NAMALWA (cell line): ENCODE data around the gene FHAD1.
"Not testable (repeated sequence)": the region's sequence is repeated elsewhere in the genome, so short reads cannot be mapped to it uniquely, and the experiment has no call there.

Experiments
- DNase-seq: peaks from one replicate; pipeline ENCODE4 v3.0.0-alpha.2; 2015; ENCODE audit warnings: low spot score

The FHAD1 gene

GRCh38 chr1:15370781-15371520 is 123.9 kb downstream of the FHAD1 start:
- no peak for DNase-seq

GRCh38 chr1:15371610-15372545 is 124.9 kb downstream of the FHAD1 start:
- no peak for DNase-seq

GRCh38 chr1:15378729-15379128 is 131.7 kb downstream of the FHAD1 start:
- no peak for DNase-seq

GRCh38 chr1:15379151-15379550 is 132.1 kb downstream of the FHAD1 start:
- not testable (repeated sequence) for DNase-seq

- DNase-seq = no peak
These were observed 133.8 kb downstream of the FHAD1 start for GRCh38 chr1:15380601-15381508.

GRCh38 chr1:15381805-15382204 is 134.8 kb downstream of the FHAD1 start:
- DNase-seq = no peak

GRCh38 chr1:15382601-15383518 is 135.8 kb downstream of the FHAD1 start:
- no peak for DNase-seq

- DNase-seq = no peak
These were observed 136.8 kb downstream of the FHAD1 start for GRCh38 chr1:15383810-15384209.

- peak; percentile 29 for DNase-seq
These were observed 137.4 kb downstream of the FHAD1 start for GRCh38 chr1:15384301-15384901.

- DNase-seq = no peak
These were observed 138.4 kb downstream of the FHAD1 start for GRCh38 chr1:15385420-15385819.

GRCh38 chr1:15386164-15386749 is 139.2 kb downstream of the FHAD1 start:
- DNase-seq = no peak

- DNase-seq = no peak
These were observed 141.3 kb downstream of the FHAD1 start for GRCh38 chr1:15388201-15388880.

- DNase-seq = not testable (repeated sequence)
These were observed 142.8 kb downstream of the FHAD1 start for GRCh38 chr1:15389828-15390227.

GRCh38 chr1:15390667-15391066 is 143.6 kb downstream of the FHAD1 start:
- no peak for DNase-seq

- no peak for DNase-seq
These were observed 144.3 kb downstream of the FHAD1 start for GRCh38 chr1:15391366-15391765.

GRCh38 chr1:15393475-15394257 is 146.6 kb downstream of the FHAD1 start:
- no peak for DNase-seq

GRCh38 chr1:15394258-15394690 is 147.3 kb downstream of the FHAD1 start:
- DNase-seq = no peak

- no peak for DNase-seq
These were observed 150.2 kb downstream of the FHAD1 start for GRCh38 chr1:15397236-15397635.

- no peak for DNase-seq
These were observed 152.7 kb downstream of the FHAD1 start for GRCh38 chr1:15399710-15400109.
